ENCODE results near the gene KAT5. TPM values are rescaled to one million over a fixed set of nuclear protein-coding genes. Genes with fewer than 3 reads are reported as not detected.

Gene KAT5
- total RNA-seq, 2 experiments from 2014 or later = 56.5 to 65.1 TPM

- H3K36me3 Mint-ChIP-seq (ENCODE audit: low read depth) = peaks cover 18% of the 10 kb centered on the region
- no peaks in the 10 kb centered on the region for H3K9me3 Mint-ChIP-seq (ENCODE audit: low read depth)
- H3K27me3 Mint-ChIP-seq = no peaks in the 10 kb centered on the region
- H3K4me1 Mint-ChIP-seq = peaks cover 27% of the 10 kb centered on the region
- DNase-seq (no peak), ATAC-seq (no peak)
- ChIA-PET POLR2A (interaction anchor here (0.6 kb wide), 1 partner anchor 296 kb away, joined by 3 read pairs; no protein-coding TSS in a partner anchor), CTCF (interaction anchor here (0.6 kb wide), 1 partner anchor 99 kb away, joined by 3 read pairs; no protein-coding TSS in a partner anchor)
- H3K4me3 Mint-ChIP-seq = no peak overlapping the region
- no peak overlapping the region for H3K27ac Mint-ChIP-seq
- intact Hi-C loops (cut with DNase I, micrococcal nuclease) = loop anchor here (2.0 to 5.0 kb wide), 4 partner anchors 59 to 932 kb away; partner anchors contain the start of genes BANF1 (in 1 of the 2), EIF1AD (in 1 of the 2) and SF1 (in 1 of the 2)
Observed at GRCh38 chr11:65709661-65710060, 2.4 kb upstream of the KAT5 start.

GRCh38 chr11:65710421-65710820 is 1.6 kb upstream of the KAT5 start:
- Mint-ChIP-seq H3K9me3 (ENCODE audit: low read depth) (no peaks in the 10 kb centered on the region), H3K36me3 (ENCODE audit: low read depth) (peaks cover 26% of the 10 kb centered on the region), H3K4me3 (no peak overlapping the region), H3K27me3 (no peaks in the 10 kb centered on the region), H3K27ac (no peak overlapping the region), H3K4me1 (peaks cover 30% of the 10 kb centered on the region)
- ATAC-seq = no peak
- ChIA-PET POLR2A (no interaction called here), CTCF (interaction anchor here (1.2 to 4.2 kb wide), 7 partner anchors 12 to 174 kb away, joined by 3 to 37 read pairs (median 13); partner anchors contain the start of genes MUS81 and RNASEH2C)
- DNase-seq = no peak
- intact Hi-C loops (cut with DNase I, micrococcal nuclease) = loop anchor here (2.0 to 5.0 kb wide), 4 partner anchors 58 to 933 kb away; partner anchors contain the start of genes BANF1 (in 1 of the 2), EIF1AD (in 1 of the 2) and SF1 (in 1 of the 2)

GRCh38 chr11:65712633-65713076 is 603 bp downstream of the KAT5 start:
- peak overlapping the region; percentile 96 for H3K27ac Mint-ChIP-seq
- ATAC-seq = no peak
- peak overlapping the region; percentile 90 for H3K4me3 Mint-ChIP-seq
- no peak for DNase-seq
- ChIA-PET POLR2A (interaction anchor here (0.7 to 1.9 kb wide), 5 partner anchors 8 to 147 kb away, joined by 3 to 17 read pairs (median 6); partner anchors contain the start of genes MUS81 and RNASEH2C), CTCF (interaction anchor here (0.7 to 4.2 kb wide), 12 partner anchors 10 to 839 kb away, joined by 3 to 37 read pairs (median 5); partner anchors contain the start of genes AP5B1, MUS81, RNASEH2C and SART1)
- H3K4me1 Mint-ChIP-seq = peaks cover 30% of the 10 kb centered on the region
- H3K36me3 Mint-ChIP-seq (ENCODE audit: low read depth) = peaks cover 41% of the 10 kb centered on the region
- no peaks in the 10 kb centered on the region for H3K27me3 Mint-ChIP-seq
- intact Hi-C loops (cut with DNase I, micrococcal nuclease) = loop anchor here (1.0 to 5.0 kb wide), 18 partner anchors 8 to 935 kb away; partner anchors contain the start of genes BANF1 (in 2 of the 2), EIF1AD (in 2 of the 2), RNASEH2C (in 2 of the 2) and AP5B1 (in 1 of the 2)
- no peaks in the 10 kb centered on the region for H3K9me3 Mint-ChIP-seq (ENCODE audit: low read depth)

- DNase-seq (no peak), ATAC-seq (no peak)
- Mint-ChIP-seq H3K4me1 (peaks cover 34% of the 10 kb centered on the region), H3K27me3 (no peaks in the 10 kb centered on the region), H3K36me3 (ENCODE audit: low read depth) (peaks cover 45% of the 10 kb centered on the region), H3K9me3 (ENCODE audit: low read depth) (no peaks in the 10 kb centered on the region), H3K4me3 (peak overlapping the region; percentile 90), H3K27ac (peak overlapping the region; percentile 26)
- CTCF ChIA-PET = interaction anchor here (0.6 to 4.2 kb wide), 9 partner anchors 9 to 839 kb away, joined by 3 to 37 read pairs (median 20); partner anchors contain the start of genes AP5B1, MUS81 and RNASEH2C
- intact Hi-C loops (cut with DNase I, micrococcal nuclease) = loop anchor here (2.0 to 5.0 kb wide), 4 partner anchors 274 to 936 kb away; partner anchors contain the start of genes BANF1 (in 1 of the 2), BRMS1 (in 1 of the 2), EIF1AD (in 1 of the 2) and SF1 (in 1 of the 2)
- POLR2A ChIA-PET = interaction anchor here (0.7 kb wide), 2 partner anchors 60 to 140 kb away, joined by 3 to 4 read pairs; no protein-coding TSS in a partner anchor
Observed at GRCh38 chr11:65713212-65713969, 1.3 kb downstream of the KAT5 start.

- ATAC-seq (no peak), DNase-seq (no peak)
- H3K9me3 Mint-ChIP-seq (ENCODE audit: low read depth) = no peaks in the 10 kb centered on the region
- peaks cover 43% of the 10 kb centered on the region for H3K4me1 Mint-ChIP-seq
- ChIA-PET POLR2A (no interaction called here), CTCF (interaction anchor here (0.5 to 4.2 kb wide), 3 partner anchors 14 to 175 kb away, joined by 3 to 29 read pairs (median 5); partner anchors contain the start of gene MUS81)
- H3K4me3 Mint-ChIP-seq = no peak overlapping the region
- no peaks in the 10 kb centered on the region for H3K27me3 Mint-ChIP-seq
- H3K36me3 Mint-ChIP-seq (ENCODE audit: low read depth) = peaks cover 56% of the 10 kb centered on the region
- H3K27ac Mint-ChIP-seq = no peak overlapping the region
- intact Hi-C loops (cut with DNase I, micrococcal nuclease) = loop anchor here (5.0 kb wide), 3 partner anchors 273 to 937 kb away; partner anchors contain the start of genes BANF1 (in 1 of the 2), EIF1AD (in 1 of the 2) and SF1 (in 1 of the 2)
Observed at GRCh38 chr11:65714433-65714832, 2.4 kb downstream of the KAT5 start.

- Mint-ChIP-seq H3K27ac (no peak overlapping the region), H3K27me3 (no peaks in the 10 kb centered on the region), H3K9me3 (ENCODE audit: low read depth) (no peaks in the 10 kb centered on the region), H3K36me3 (ENCODE audit: low read depth) (peaks cover 65% of the 10 kb centered on the region), H3K4me1 (peaks cover 42% of the 10 kb centered on the region), H3K4me3 (no peak overlapping the region)
- POLR2A ChIA-PET = no interaction called here
- DNase-seq (no peak), ATAC-seq (no peak)
- CTCF ChIA-PET = no interaction called here
- intact Hi-C loops (cut with DNase I, micrococcal nuclease) = loop anchor here in 1 of 2 experiments (5.0 kb wide), 1 partner anchor 551 kb away; the partner anchor contains the start of gene RAB1B
Observed at GRCh38 chr11:65716302-65716701, 4.2 kb downstream of the KAT5 start.

GRCh38 chr11:65716774-65717405 is 4.8 kb downstream of the KAT5 start:
- POLR2A ChIA-PET = no interaction called here
- intact Hi-C loops (cut with DNase I, micrococcal nuclease) = loop anchor here in 1 of 2 experiments (5.0 kb wide), 1 partner anchor 550 kb away; the partner anchor contains the start of gene RAB1B
- Mint-ChIP-seq H3K27me3 (no peaks in the 10 kb centered on the region), H3K4me1 (peaks cover 42% of the 10 kb centered on the region), H3K4me3 (no peak overlapping the region), H3K9me3 (ENCODE audit: low read depth) (no peaks in the 10 kb centered on the region), H3K27ac (no peak overlapping the region), H3K36me3 (ENCODE audit: low read depth) (peaks cover 65% of the 10 kb centered on the region)
- CTCF ChIA-PET = no interaction called here
- DNase-seq (no peak), ATAC-seq (no peak)

GRCh38 chr11:65717906-65718305 is 5.9 kb downstream of the KAT5 start:
- Mint-ChIP-seq H3K4me1 (peaks cover 37% of the 10 kb centered on the region), H3K36me3 (ENCODE audit: low read depth) (peaks cover 60% of the 10 kb centered on the region), H3K9me3 (ENCODE audit: low read depth) (no peaks in the 10 kb centered on the region), H3K27ac (no peak overlapping the region), H3K27me3 (no peaks in the 10 kb centered on the region), H3K4me3 (no peak overlapping the region)
- ATAC-seq (no peak), DNase-seq (no peak)
- ChIA-PET CTCF (no interaction called here), POLR2A (no interaction called here)
- intact Hi-C loops (cut with DNase I, micrococcal nuclease) = loop anchor here in 1 of 2 experiments (5.0 kb wide), 1 partner anchor 549 kb away; the partner anchor contains the start of gene RAB1B

GRCh38 chr11:65718531-65718930 is 6.5 kb downstream of the KAT5 start:
- POLR2A ChIA-PET = interaction anchor here (0.6 to 0.7 kb wide), 2 partner anchors 9 to 172 kb away, joined by 3 to 4 read pairs; partner anchors contain the start of gene CCDC85B
- Mint-ChIP-seq H3K9me3 (ENCODE audit: low read depth) (no peaks in the 10 kb centered on the region), H3K27me3 (no peaks in the 10 kb centered on the region), H3K4me3 (peak overlapping the region; percentile 84), H3K4me1 (peaks cover 31% of the 10 kb centered on the region), H3K36me3 (ENCODE audit: low read depth) (peaks cover 58% of the 10 kb centered on the region), H3K27ac (peak overlapping the region; percentile 88)
- CTCF ChIA-PET = interaction anchor here (1.6 to 2.9 kb wide), 2 partner anchors 115 to 170 kb away, joined by 5 to 9 read pairs; partner anchors contain the start of genes FIBP and SNX32
- intact Hi-C loops (cut with DNase I, micrococcal nuclease) = loop anchor here in 1 of 2 experiments (5.0 kb wide), 1 partner anchor 549 kb away; the partner anchor contains the start of gene RAB1B
- DNase-seq = no peak
- ATAC-seq = no peak

GRCh38 chr11:65718964-65719492 is 7.0 kb downstream of the KAT5 start:
- CTCF ChIA-PET = interaction anchor here (0.7 to 2.9 kb wide), 6 partner anchors 9 to 169 kb away, joined by 3 to 9 read pairs (median 5); partner anchors contain the start of genes FIBP, MUS81 and SNX32
- no peak for ATAC-seq
- intact Hi-C loops (cut with DNase I, micrococcal nuclease) = loop anchor here in 1 of 2 experiments (5.0 kb wide), 1 partner anchor 548 kb away; the partner anchor contains the start of gene RAB1B
- POLR2A ChIA-PET = interaction anchor here (0.6 to 0.9 kb wide), 4 partner anchors 9 to 172 kb away, joined by 3 to 4 read pairs (median 3); partner anchors contain the start of gene CCDC85B
- Mint-ChIP-seq H3K9me3 (ENCODE audit: low read depth) (no peaks in the 10 kb centered on the region), H3K4me1 (peaks cover 27% of the 10 kb centered on the region), H3K27ac (peak overlapping the region; percentile 88), H3K36me3 (ENCODE audit: low read depth) (peaks cover 53% of the 10 kb centered on the region), H3K27me3 (no peaks in the 10 kb centered on the region), H3K4me3 (peak overlapping the region; percentile 84)
- DNase-seq = no peak
